ENCODE measurements around the gene ABCC3.

Gene ABCC3

DNA sequence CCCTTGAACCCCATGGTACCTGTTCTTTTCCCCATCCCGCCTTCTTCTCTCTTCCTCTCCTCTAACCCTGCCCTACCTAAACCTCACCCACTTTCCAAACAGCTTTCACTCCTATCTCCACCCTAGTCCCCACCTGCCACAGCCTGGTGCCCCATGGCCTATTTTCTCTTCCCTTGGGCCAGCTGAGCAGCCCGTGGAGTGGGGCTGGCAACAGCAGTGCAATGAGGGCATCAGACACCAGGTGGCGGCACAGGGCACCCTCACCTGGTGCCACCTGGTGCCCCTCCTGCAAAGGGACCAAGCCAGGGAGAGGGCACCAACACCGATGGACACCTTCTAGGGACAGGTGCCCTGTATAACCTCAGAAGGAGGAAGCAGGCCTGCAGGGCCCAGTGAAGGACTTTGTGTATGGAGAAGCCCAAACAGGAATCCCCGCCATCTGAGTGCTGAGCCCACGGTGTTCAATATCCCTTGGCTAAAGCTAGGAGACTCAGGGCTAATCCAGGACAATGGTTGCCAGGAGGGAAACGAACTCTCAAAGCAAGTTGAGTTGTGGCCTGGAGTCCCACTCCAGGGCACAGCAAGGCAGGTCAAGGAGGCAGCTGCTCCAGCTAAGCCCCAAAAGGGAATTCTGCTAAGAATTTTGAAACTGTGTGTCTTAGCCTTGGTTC is 4.0 kb upstream of the ABCC3 start:
- DNase-seq: peak; percentile 29

GRCh38 chr17:50631195-50631907 is 3.3 kb upstream of the ABCC3 start:
- DNase-seq: no peak

DNA sequence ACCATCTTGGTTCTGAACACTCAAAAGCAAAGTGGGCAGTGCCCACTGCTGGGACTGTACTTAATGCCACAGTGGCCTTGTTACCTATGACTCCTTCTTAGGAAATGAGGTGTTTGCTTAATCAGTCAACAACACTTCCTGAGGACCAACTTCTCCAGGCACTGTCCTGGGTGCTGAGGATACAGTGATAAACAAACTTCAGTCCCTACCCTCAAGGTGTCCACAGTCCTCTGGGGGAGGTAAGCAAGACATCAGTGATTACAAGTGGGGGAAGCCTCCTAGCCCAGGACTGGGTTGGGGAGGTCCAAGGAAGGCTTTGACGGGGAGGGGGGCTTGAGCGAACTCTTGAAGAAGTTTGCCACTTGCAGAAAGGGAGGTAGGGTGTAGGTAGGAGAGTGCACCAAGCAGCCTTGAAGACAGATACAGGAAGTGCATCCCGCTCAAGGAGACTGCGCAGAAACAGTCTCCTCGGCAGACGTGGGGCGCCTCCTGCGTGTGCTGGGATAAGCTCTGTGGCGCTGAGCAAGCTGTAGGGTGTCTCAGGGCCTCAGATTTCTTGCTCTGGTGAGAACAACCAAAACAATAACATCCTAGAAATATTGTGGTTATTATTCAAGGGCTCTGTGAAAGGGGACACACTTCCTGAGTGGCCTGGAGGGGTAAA is 2.6 kb upstream of the ABCC3 start:
- no peak for DNase-seq

DNA sequence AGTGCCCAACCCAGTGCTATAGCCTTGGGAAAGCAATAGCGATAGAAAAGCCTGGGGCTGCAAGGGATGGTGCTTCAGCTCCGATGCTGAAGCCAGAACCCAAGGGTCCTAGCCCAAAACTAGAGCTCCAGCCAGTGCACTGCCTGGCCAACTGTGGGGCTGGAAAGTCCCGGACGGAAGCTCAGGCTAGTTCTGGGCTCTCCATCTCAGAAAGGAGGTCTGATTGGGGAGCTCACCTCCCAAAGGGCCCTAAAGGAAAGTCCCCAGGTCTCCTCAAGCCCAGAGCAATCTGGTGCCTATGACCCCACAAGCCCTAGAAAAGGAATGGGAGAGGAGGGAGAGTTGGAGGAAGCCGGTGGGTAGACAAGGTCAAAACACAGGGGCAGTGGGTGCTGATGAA is 2.0 kb upstream of the ABCC3 start:
- DNase-seq: no peak

DNA sequence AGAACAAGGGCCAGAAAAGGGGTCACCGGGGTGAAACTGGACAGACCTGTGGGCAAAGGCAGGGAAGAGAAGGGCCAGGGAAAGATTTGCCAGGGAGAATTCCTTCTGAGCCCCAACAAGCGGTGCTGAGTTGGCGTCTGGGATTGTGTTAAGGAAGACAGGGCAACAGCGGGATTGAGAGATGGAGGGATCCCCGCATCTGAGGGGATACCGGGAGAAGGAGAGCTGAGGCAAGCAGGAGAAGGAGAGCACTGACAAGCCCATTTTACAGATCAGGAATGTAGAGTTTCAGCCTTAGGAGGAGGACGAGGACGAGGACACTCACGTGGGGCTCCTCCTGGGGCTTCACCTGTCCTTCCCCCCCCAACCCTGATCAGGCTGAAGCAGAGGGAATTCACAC is 998 bp upstream of the ABCC3 start:
- no peak for DNase-seq

DNA sequence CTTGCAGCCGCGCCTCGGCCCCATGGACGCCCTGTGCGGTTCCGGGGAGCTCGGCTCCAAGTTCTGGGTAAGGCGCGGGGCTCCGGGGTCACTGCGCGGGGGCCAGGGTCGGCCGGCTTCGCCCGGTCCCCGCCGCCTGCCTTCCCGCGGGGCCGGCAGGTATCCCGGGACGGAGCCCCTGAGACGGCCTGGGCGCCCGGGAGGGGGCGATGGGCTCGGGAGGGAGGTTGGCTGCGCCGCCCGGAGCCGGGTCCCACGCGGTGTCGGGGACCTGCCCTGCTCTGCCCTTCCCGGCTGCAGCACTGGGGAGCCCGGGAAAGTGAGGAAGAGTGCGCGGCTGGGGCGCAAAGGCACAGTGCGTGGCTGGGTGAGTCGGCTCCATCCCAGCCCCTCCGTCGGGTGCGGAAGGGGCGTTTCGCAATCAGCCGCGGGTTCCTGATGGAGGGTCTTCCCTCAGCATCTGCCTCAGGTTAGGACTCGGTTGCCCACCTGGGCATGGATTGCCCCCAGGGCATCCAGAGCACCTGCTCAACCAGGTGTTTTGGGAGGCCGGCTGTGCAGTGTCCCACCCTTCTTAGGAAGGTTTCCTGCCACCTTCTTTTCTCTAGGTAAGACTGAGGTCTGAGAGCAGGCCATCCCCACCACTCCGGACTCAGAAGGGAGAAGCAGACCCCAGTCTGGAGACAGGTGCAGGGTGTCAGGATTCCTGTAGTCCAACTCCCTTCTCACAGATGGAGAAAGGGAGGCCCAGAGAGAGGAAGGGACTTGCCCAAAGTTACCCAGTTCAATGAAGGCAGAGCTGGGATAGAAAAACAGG is 442 bp downstream of the ABCC3 start:
- DNase-seq: no peak

DNA sequence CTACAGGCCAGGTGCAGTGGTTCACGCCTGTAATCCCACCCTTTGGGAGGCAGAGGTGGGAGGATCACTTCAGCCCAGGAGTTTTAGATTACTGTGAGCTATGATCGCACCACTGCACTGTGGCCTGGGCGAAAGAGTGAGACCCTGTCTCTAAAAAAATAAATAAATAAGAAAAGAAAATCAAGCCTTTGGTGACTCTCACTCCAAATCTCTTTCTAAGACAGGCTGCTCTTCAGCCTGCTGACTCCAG is 976 bp downstream of the ABCC3 start:
- no peak for DNase-seq

DNA sequence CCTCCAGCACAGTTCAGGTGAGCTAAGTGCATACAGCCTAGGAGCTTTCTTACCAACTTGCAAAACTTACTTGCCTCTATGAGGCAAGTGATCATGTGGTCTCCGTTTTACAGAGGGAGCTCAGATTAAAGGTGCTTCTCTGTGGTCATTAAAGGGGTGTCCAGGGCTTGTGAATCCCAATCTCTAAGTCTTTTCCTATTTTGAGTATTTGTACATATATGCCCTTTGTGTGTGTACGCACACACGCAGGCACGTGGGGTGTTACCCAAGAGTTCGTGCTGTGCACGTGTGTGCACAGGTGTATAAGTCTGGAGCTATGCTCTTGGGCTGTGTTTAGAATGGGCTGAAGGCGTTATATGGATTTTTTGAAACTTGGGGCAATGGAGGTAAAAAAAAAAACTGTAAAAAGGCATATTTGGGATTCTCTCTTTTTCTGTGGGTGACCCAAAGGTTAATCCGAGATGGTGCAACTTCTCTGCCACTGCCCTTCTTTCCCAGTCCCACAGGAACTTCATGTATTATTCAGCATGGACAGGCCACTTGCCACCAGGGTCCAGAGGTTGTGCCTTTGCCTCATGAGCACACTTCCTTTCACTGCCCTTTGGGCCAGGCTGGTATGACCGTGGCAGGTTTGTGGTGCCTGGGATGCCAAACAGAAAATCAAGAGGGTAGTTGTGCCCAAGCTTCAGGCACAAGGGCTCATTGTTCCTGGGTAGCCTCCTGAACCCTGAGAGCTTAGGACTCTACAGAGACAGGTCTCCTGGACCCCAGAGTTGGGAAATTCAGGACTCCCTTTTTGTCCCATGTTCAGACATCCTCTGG is 1.5 kb downstream of the ABCC3 start:
- DNase-seq: no peak

GRCh38 chr17:50636804-50637195 is 2.1 kb downstream of the ABCC3 start:
- no peak for DNase-seq

DNA sequence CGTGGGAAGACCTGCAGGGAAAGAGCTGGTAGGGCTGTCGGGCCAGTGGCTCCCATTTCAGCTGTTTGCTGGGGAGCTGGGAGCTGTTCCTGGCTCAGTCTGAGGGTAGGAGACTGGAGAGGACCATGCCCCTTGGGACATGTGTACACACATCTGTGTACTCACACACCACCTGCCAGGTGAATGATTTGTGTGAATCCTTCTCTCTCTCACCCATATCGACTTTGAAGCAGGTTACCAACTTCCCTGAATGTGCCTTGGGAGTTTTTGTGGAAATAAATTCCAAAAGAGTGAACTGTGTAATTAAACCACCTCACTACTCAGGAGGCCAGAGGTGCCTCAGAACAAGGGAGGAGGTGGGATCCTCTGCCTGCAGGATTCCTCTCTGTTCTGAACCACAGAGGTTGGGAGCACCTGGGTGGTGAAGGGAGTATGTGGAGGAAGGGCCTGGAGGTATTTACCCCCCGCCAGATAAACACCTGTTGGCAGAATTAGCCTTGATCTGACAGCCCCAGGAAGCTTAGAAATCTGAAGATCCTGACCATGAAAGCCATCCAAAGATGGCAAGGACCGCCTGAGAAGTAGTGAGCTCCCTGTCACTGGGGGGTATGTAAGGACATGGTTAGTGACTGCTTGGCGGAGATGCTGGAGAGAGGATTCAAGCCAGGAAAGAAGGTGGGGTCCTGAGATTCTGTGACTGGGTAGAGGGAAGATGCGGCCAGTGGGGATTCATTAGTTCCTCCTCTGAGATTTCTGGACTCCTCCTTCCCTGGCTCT is 3.3 kb downstream of the ABCC3 start:
- no peak for DNase-seq

DNA sequence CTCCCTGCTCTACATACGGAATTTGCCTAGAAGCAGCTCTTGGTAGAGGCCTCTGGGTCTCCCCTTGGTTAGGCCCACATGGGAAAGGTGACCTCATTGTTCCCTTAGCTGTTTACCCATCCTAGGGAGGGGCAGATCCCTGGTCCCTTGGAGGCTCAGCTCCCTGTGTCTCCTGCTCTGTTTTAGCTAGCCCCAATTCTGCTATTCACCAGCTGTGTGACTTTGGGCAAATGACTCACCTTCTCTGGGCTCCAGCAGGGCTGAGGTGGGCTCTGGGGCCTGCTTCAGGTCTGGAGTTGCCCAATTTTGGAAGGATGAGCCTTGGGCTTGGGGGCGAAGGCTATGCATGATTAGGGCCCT is 3.9 kb downstream of the ABCC3 start:
- no peak for DNase-seq

- DNase-seq: peak; percentile 79
These were observed 4.5 kb downstream of the ABCC3 start for GRCh38 chr17:50638966-50639713.

- DNase-seq: peak; percentile 88
These were observed 6.1 kb downstream of the ABCC3 start for GRCh38 chr17:50640686-50641351.

DNA sequence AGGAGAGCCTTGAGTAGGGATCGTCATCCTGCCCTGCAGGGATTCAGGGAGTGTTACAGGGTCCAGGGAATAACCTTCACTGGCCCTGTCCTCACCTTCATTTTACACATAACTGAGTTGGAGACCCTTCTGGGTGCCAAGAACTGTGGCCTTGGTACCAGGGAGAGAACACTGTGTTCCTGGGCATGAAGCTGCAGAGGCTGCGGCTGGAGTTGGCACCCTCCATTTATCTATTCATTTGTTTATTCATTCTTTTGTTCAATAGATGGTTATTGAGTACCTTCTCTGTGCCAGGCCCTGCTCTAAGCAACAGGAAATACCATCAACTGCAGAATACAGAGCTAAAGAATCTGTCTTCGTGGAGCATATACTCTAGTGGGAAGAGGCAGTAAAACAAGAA is 6.7 kb downstream of the ABCC3 start:
- no peak for DNase-seq

GRCh38 chr17:50642071-50642721 is 7.5 kb downstream of the ABCC3 start:
- DNase-seq: no peak

- no peak for DNase-seq
These were observed 8.3 kb downstream of the ABCC3 start for GRCh38 chr17:50642722-50643656.

DNA sequence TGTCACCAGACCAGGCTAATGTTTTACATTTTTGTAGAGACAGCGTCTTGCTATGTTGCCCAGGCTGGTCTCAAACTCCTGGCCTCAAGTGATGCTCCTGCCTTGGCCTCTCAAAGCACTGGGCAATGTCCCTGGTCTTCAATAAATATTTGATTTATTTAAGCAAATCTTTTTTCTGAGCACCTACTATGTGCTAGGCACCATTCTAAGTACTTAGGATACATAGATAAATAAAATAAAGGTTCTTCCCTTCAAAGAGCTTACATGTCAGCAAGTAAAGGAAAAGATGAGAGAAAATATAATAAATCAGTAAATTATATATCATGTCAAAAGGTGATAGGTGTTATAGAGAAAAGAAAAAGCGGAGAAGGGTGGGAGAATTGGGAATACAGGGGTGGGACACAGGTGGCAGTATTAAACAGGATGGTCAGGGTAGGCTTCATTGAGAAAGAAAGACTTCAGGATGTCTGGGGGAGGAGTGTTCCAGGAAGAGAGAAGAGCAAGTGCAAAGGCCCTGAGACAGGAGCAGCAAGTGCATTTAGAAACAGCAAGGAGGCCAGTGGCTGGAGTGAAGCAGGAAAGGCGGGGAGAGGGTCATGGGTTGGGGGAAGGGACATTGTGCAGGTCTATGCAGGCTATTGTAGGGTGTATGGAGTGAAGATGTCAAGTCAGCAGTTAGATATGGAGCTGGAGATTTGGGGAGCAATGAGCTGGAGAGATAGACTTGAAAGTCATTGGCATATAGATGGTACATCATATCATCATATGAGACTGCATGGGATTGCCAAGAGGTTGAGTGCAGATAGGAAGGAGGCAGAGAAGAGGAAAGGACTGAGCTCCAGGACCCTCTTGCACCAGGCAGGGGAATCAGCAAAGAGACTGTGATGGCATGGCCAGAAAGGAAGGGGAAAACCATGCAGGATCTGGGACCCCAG is 11.3 kb downstream of the ABCC3 start:
- no peak for DNase-seq

- DNase-seq: no peak
These were observed 12.5 kb downstream of the ABCC3 start for GRCh38 chr17:50647187-50647586.

Data from suppressor macrophage treated with lipopolysaccharide for 4 hours (primary cell).